Lower lobe of right lung (tissue), 2 donors: ENCODE measurements around the gene TPP1. TPM values are rescaled to one million over a fixed set of nuclear protein-coding genes. Genes with fewer than 3 reads are reported as not detected.

Experiments
- ATAC-seq, 2 donors: fragments of 200-7000 bp; cut with Tn5 transposase; one replicate each; pipeline ENCODE4 v1.9.1; 2020 to 2022; ENCODE audit warnings: mild to moderate bottlenecking in 2 of 2, moderate library complexity in 2 of 2
- DNase-seq: peaks from one replicate; pipeline ENCODE4 v3.0.0-alpha.2; 2020
- H3K27ac ChIP-seq: fragments of 200-600 bp; one replicate; pipeline ENCODE4 v1.8.0; 2022
- H3K27me3 ChIP-seq: fragments of 200-600 bp; one replicate; pipeline ENCODE4 v1.8.0; 2022; ENCODE audit warnings: low read depth
- H3K36me3 ChIP-seq: fragments of 200-600 bp; one replicate; pipeline ENCODE4 v1.8.0; 2022; ENCODE audit warnings: mild to moderate bottlenecking
- H3K4me1 ChIP-seq: fragments of 200-600 bp; one replicate; pipeline ENCODE4 v1.8.0; 2022
- H3K4me3 ChIP-seq: fragments of 200-600 bp; one replicate; pipeline ENCODE4 v1.8.0; 2022; ENCODE audit warnings: mild to moderate bottlenecking
- H3K9me3 ChIP-seq: fragments of 200-600 bp; one replicate; pipeline ENCODE4 v1.8.0; 2022
- intact Hi-C: fragments of 100-400 bp; cut with DNase I; formaldehyde crosslinking; loops from one replicate; pipeline ENCODE4 v1.11.0; 2022
- total RNA-seq: library from RNA; stranded (reverse); fragmentation: NEBNext Ultra II Directional; extraction: Animal tissue kit (Norgen Biotek cat#: 25700); gene quantifications from one replicate; pipeline ENCODE4 v1.2.1, GENCODE V29; 2021
- TF ChIP-seq, protein P1 (sequence below): fragments of 200-600 bp; IDR thresholded peaks from one replicate; pipeline ENCODE4 v1.8.0; 2022; ENCODE audit warnings: antibody characterized with exemption, mild to moderate bottlenecking
- donor health status: DM: no; HTN: yes; CAD: no; lungs with severe emphysema.

TPP1 gene
- total RNA-seq, 1 donor from 2014 or later: 231 TPM

DNA sequence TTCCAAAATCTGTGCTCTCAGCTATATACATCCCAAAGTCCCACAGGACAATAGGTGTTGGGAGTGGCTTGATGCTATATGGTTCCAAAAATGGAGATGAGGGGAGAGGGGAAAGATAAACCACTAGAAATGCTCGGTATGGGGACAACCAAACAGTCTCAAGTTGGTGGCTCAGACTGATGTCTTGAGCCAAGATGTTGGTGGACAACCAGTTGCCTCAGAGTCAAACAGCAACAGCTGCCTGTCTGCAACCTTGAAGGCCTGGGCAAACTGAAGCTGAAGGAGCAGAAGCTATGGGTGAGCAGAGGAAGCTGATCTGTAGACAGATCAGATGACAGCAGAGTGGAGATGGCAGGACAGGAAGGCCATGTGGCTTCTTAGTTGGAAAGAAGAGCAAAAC, 19.8 kb downstream of the TPP1 start:
- intact Hi-C loops: no loop called here
- no peak overlapping the region for H3K27ac ChIP-seq
- no peaks in the 10 kb centered on the region for H3K9me3 ChIP-seq
- peaks cover 19% of the 10 kb centered on the region for H3K4me1 ChIP-seq
- ATAC-seq: no peak
- H3K4me3 ChIP-seq: no peak overlapping the region
- TF ChIP-seq, protein P1, sequence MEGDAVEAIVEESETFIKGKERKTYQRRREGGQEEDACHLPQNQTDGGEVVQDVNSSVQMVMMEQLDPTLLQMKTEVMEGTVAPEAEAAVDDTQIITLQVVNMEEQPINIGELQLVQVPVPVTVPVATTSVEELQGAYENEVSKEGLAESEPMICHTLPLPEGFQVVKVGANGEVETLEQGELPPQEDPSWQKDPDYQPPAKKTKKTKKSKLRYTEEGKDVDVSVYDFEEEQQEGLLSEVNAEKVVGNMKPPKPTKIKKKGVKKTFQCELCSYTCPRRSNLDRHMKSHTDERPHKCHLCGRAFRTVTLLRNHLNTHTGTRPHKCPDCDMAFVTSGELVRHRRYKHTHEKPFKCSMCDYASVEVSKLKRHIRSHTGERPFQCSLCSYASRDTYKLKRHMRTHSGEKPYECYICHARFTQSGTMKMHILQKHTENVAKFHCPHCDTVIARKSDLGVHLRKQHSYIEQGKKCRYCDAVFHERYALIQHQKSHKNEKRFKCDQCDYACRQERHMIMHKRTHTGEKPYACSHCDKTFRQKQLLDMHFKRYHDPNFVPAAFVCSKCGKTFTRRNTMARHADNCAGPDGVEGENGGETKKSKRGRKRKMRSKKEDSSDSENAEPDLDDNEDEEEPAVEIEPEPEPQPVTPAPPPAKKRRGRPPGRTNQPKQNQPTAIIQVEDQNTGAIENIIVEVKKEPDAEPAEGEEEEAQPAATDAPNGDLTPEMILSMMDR: no peak
- peaks cover 67% of the 10 kb centered on the region for H3K36me3 ChIP-seq
- H3K27me3 ChIP-seq: no peaks in the 10 kb centered on the region
- no peak for DNase-seq

DNA sequence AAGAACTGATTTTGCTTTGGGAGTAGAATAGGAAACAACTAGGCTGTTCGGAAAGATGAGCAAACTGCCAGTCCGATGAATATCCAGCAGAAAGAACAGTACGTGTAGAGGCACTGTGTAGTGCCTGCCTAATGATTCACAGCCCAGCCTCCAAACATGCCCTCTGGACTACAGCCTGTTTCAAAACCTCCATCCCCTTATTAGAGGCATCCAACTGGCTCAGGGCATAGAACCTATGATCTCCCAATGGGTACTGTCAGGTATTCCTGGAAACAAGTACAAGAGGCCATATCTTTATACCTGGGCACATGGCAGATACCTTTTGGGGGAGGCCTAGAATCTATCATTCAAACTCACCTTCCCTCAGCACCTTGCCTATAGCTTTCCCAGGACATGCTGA, 20.7 kb downstream of the TPP1 start:
- peaks cover 71% of the 10 kb centered on the region for H3K36me3 ChIP-seq
- H3K9me3 ChIP-seq: no peaks in the 10 kb centered on the region
- ATAC-seq (no peak), DNase-seq (no peak)
- H3K4me3 ChIP-seq: no peak overlapping the region
- H3K27me3 ChIP-seq: no peaks in the 10 kb centered on the region
- intact Hi-C loops: no loop called here
- TF ChIP-seq, protein P1: no peak
- H3K4me1 ChIP-seq: peaks cover 19% of the 10 kb centered on the region
- no peak overlapping the region for H3K27ac ChIP-seq

DNA sequence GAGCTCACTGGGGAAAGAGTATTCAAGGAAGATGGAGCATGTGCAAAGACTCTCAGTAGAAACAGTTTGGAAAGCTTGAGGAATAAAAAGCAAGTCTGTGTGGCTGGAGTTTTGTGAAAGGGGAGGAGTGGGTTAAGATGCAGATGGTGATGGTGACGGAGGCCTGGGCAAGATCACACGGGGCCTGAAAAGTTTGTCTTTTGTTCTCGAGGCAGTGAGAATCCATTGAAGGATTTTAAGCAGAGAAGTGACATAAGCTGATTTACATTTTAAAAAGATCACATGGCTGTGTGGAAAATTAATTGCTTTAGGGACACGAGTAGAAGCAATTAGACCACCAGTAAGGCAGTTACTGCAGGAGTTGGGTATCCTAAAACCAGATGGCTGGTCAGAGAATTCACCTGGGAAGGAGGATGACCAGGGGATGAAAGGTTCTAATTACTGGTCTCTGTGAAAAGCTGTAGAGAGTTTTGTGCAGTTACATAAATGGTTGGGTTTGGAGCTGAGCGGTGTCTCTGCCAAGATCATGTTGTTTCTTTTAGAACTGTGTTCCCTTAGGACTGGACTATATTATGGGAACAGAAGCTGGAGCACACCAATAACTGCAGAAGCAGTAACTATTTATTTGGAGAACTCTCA, 22.9 kb downstream of the TPP1 start:
- Histone ChIP-seq H3K9me3 (no peaks in the 10 kb centered on the region), H3K4me1 (peaks cover 5% of the 10 kb centered on the region), H3K27me3 (no peaks in the 10 kb centered on the region), H3K27ac (peak overlapping the region; percentile 46), H3K4me3 (no peak overlapping the region), H3K36me3 (peaks cover 75% of the 10 kb centered on the region)
- no peak for DNase-seq
- no peak for ATAC-seq
- TF ChIP-seq, protein P1: no peak
- intact Hi-C loops: no loop called here

DNA sequence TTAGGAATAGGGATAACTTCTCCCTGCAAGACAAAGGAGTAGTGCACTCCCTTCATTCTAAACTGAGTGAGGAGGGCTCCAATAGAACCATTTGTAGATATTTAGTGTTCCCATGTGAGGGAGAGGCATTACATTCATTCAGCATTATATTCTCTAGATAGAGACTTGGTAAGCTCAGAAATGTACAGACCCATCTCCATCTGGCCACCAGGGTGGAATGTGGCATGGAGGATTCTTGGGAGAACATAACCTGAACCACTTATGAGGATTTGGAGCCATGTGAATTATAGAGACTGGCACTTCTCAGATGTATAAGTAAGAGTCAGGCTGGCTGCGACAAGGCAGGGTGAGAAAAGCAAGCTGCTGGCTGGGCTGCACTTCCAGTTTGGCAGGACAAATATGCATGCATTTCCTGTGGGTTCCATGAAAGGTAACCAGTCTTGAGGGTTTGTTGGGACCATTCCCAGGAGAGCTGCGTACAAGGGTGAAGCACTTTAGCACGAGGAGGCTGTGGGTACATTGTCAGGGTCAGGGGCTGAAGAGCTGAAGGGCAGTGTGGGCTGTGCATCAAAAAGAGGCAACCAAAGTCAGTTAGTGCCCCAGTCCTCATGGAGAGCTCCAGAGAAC, 25.0 kb downstream of the TPP1 start:
- peaks cover 54% of the 10 kb centered on the region for H3K36me3 ChIP-seq
- H3K27ac ChIP-seq: no peak overlapping the region
- H3K4me1 ChIP-seq: no peaks in the 10 kb centered on the region
- no peak overlapping the region for H3K4me3 ChIP-seq
- intact Hi-C loops: no loop called here
- no peaks in the 10 kb centered on the region for H3K9me3 ChIP-seq
- no peaks in the 10 kb centered on the region for H3K27me3 ChIP-seq
- TF ChIP-seq, protein P1: no peak
- no peak for ATAC-seq
- DNase-seq: no peak

DNA sequence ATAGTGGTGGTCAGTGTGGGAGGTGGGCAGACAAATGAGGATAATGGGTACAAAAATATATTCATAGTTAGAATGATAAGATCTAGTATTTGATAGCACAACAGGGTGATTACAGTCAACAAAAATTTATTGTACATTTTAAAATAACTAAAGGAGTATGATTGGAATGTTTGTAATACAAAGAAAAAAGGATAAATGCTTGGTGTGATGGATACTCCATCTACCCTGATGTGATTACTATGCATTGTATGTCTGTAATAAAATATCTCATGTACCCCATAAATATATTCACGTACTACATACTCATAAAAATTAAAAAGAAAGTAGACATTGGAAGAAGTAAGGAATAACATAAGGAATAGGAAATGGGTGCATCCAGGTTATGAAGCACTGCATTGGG, 31.2 kb downstream of the TPP1 start:
- ATAC-seq: no peak
- DNase-seq: no peak
- Histone ChIP-seq H3K27ac (no peak overlapping the region), H3K4me1 (no peaks in the 10 kb centered on the region), H3K4me3 (no peak overlapping the region), H3K36me3 (peaks cover 12% of the 10 kb centered on the region), H3K9me3 (peaks cover 18% of the 10 kb centered on the region), H3K27me3 (no peaks in the 10 kb centered on the region)
- TF ChIP-seq, protein P1: no peak
- intact Hi-C loops: no loop called here
